Thyroid gland (tissue), 4 donors: ENCODE data around the gene PLXNA3.

Source experiments
- CTCF ChIP-seq, 6 experiments: fragments of 200-600 bp in 3 of 6; fragments of 450-650 bp in 3 of 6; sonication (generic) in 3 of 6; IDR thresholded peaks; one replicate each; pipeline ENCODE4 v1.5.1; 2016 to 2019; ENCODE audit warnings: antibody characterized with exemption in 6 of 6, mild to moderate bottlenecking in 2 of 6, inconsistent platforms in 1 of 6, moderate library complexity in 1 of 6
- POLR2A ChIP-seq, 2 donors: fragments of 450-650 bp; IDR thresholded peaks; one replicate each; pipeline ENCODE4 v1.6.1; 2017; ENCODE audit warnings: antibody characterized with exemption in 2 of 2, mild to moderate bottlenecking in 2 of 2, moderate library complexity in 1 of 2

- TF ChIP-seq CTCF (IDR thresholded peaks at IDR 0.05), result no peak
- TF ChIP-seq POLR2A (IDR thresholded peaks at IDR 0.05), result no peak
Measured at GRCh38 chrX:154457491-154458115, 478 bp upstream of the PLXNA3 start.
